Mesenchymal stem cell (in vitro differentiated cells and primary cell): ENCODE results near the gene PCDH15.

Source experiments
- DNase-seq: peaks from one replicate; pipeline ENCODE4 v3.0.0-alpha.2; 2013
- H2AFZ ChIP-seq: one replicate; pipeline ENCODE4 v1.6.1; 2013; ENCODE audit warnings: low read depth, mild to moderate bottlenecking, control low read depth, inconsistent platforms, low read length, moderate library complexity
- H2AK5ac ChIP-seq: 2 replicates; pipeline ENCODE4 v1.6.1; 2013; ENCODE audit warnings: low read length, moderate library complexity, mild to moderate bottlenecking, inconsistent platforms; ENCODE audit not compliant: severe bottlenecking
- H2BK120ac ChIP-seq: one replicate; pipeline ENCODE4 v1.6.1; 2013; ENCODE audit warnings: low read depth, mild to moderate bottlenecking, inconsistent platforms, low read length, moderate library complexity
- H2BK12ac ChIP-seq, 2 experiments: one replicate each; pipeline ENCODE4 v1.6.1; 2013; ENCODE audit warnings: inconsistent platforms in 2 of 2, low read length in 2 of 2, mild to moderate bottlenecking in 2 of 2, moderate library complexity in 2 of 2, control low read depth in 1 of 2
- H2BK15ac ChIP-seq: one replicate; pipeline ENCODE4 v1.6.1; 2013; ENCODE audit warnings: mild to moderate bottlenecking, low read depth, inconsistent platforms; ENCODE audit not compliant: poor library complexity, severe bottlenecking
- H2BK5ac ChIP-seq: 2 replicates; pipeline ENCODE4 v1.6.1; 2013; ENCODE audit warnings: low read depth, mild to moderate bottlenecking, low read length, control low read depth, inconsistent platforms; ENCODE audit not compliant: poor library complexity, severe bottlenecking
- H3K14ac ChIP-seq, 2 experiments: one replicate each; pipeline ENCODE4 v1.6.1; 2013; ENCODE audit warnings: inconsistent platforms in 2 of 2, low read length in 2 of 2, control low read depth in 1 of 2, mild to moderate bottlenecking in 1 of 2, moderate library complexity in 1 of 2
- H3K18ac ChIP-seq, 2 experiments: one replicate each; pipeline ENCODE4 v1.6.1; 2013; ENCODE audit warnings: inconsistent platforms in 2 of 2, low read length in 2 of 2, control low read depth in 1 of 2, low read depth in 1 of 2, mild to moderate bottlenecking in 1 of 2
- H3K23ac ChIP-seq, 2 experiments: one replicate each; pipeline ENCODE4 v1.6.1; 2013; ENCODE audit warnings: inconsistent platforms in 2 of 2, low read length in 2 of 2, mild to moderate bottlenecking in 2 of 2, moderate library complexity in 2 of 2, control low read depth in 1 of 2
- H3K27ac ChIP-seq: 2 replicates; pipeline ENCODE4 v1.5.1; 2013; ENCODE audit warnings: mild to moderate bottlenecking, moderate library complexity, low read length, control low read depth, inconsistent platforms; ENCODE audit not compliant: poor library complexity, severe bottlenecking
- H3K27me3 ChIP-seq, 2 experiments: 2 replicates each; pipeline versions ENCODE4 v1.6.1 to v1.7.0; 2013; ENCODE audit warnings: low read length in 2 of 2, mild to moderate bottlenecking in 2 of 2, moderate library complexity in 2 of 2, control low read depth in 1 of 2, inconsistent platforms in 1 of 2; ENCODE audit not compliant: control insufficient read depth in 1 of 2, insufficient read depth in 1 of 2
- H3K36me3 ChIP-seq, 2 experiments: 2 replicates each; pipeline versions ENCODE4 v1.6.1 to v1.7.0; 2013; ENCODE audit warnings: low read length in 2 of 2, control low read depth in 1 of 2, inconsistent platforms in 1 of 2, low read depth in 1 of 2, mild to moderate bottlenecking in 1 of 2; ENCODE audit not compliant: insufficient read depth in 2 of 2, control insufficient read depth in 1 of 2
- H3K4ac ChIP-seq, 2 experiments: one replicate each; pipeline ENCODE4 v1.6.1; 2013; ENCODE audit warnings: inconsistent platforms in 2 of 2, low read length in 2 of 2, mild to moderate bottlenecking in 2 of 2, moderate library complexity in 2 of 2, control low read depth in 1 of 2, low read depth in 1 of 2
- H3K4me1 ChIP-seq: 2 replicates; pipeline ENCODE4 v1.6.1; 2013; ENCODE audit warnings: low read depth, low read length, control low read depth; ENCODE audit not compliant: control insufficient read depth, insufficient read depth
- H3K4me2 ChIP-seq: 2 replicates; pipeline ENCODE4 v1.6.1; 2013; ENCODE audit warnings: low read length, mild to moderate bottlenecking, inconsistent platforms; ENCODE audit not compliant: poor library complexity, severe bottlenecking
- H3K4me3 ChIP-seq, 2 experiments: 2 replicates each; pipeline versions ENCODE4 v1.5.1 to v1.7.0; 2013; ENCODE audit warnings: low read length in 2 of 2, mild to moderate bottlenecking in 2 of 2, control low read depth in 1 of 2, low read depth in 1 of 2; ENCODE audit not compliant: insufficient read depth in 1 of 2
- H3K79me1 ChIP-seq: replicated peaks from 2 replicates; pipeline ENCODE4 v1.6.1; 2013; ENCODE audit warnings: mild to moderate bottlenecking, control low read depth, low read length, inconsistent platforms; ENCODE audit not compliant: poor library complexity, severe bottlenecking
- H3K9ac ChIP-seq: 2 replicates; pipeline ENCODE4 v1.7.0; 2013; ENCODE audit warnings: mild to moderate bottlenecking, low read length, moderate library complexity
- H3K9me3 ChIP-seq: 2 replicates; pipeline ENCODE4 v1.7.0; 2013; ENCODE audit warnings: mild to moderate bottlenecking, low read length; ENCODE audit not compliant: control insufficient read depth
- H4K8ac ChIP-seq: one replicate; pipeline ENCODE4 v1.6.1; 2013; ENCODE audit warnings: inconsistent platforms, mild to moderate bottlenecking, low read length, moderate library complexity
- H4K91ac ChIP-seq: one replicate; pipeline ENCODE4 v1.6.1; 2013; ENCODE audit warnings: mild to moderate bottlenecking, low read length, inconsistent platforms
- WGBS: methylation state at CpG from one replicate; pipeline ENCODE4 v1.1.7; 2013; ENCODE audit warnings: mixed read lengths; 5-methylcytosine and 5-hydroxymethylcytosine counted together

Gene PCDH15

GRCh38 chr10:54368984-54369383 is 432.0 kb downstream of the PCDH15 start:
- Histone ChIP-seq H3K23ac (no peak overlapping the region), H3K9ac (no peak overlapping the region), H2AFZ (no peak overlapping the region), H3K18ac (no peak overlapping the region), H3K4me3 (no peak overlapping the region), H3K4ac (no peak overlapping the region), H2BK120ac (no peak overlapping the region), H3K9me3 (no peaks in the 10 kb centered on the region), H3K36me3 (no peaks in the 10 kb centered on the region), H2BK15ac (no peak overlapping the region), H3K4me2 (no peak overlapping the region), H2BK12ac (no peak overlapping the region), H3K27ac (no peak overlapping the region), H4K8ac (no peak overlapping the region), H4K91ac (no peak overlapping the region), H3K27me3 (no peaks in the 10 kb centered on the region), H2BK5ac (no peak overlapping the region), H3K14ac (no peak overlapping the region), H3K79me1 (no peaks in the 10 kb centered on the region), H3K4me1 (no peaks in the 10 kb centered on the region), H2AK5ac (no peak overlapping the region)
- DNase-seq, result no peak
- WGBS, result 33% methylated on average over 1 of the region's 3 CpGs

GRCh38 chr10:54363390-54363789 is 437.6 kb downstream of the PCDH15 start:
- no peak overlapping the region for H2AFZ ChIP-seq
- no peak overlapping the region for H3K14ac ChIP-seq
- no peak overlapping the region for H3K23ac ChIP-seq
- H3K27me3 ChIP-seq, result no peaks in the 10 kb centered on the region
- H3K18ac ChIP-seq, result no peak overlapping the region
- H2AK5ac ChIP-seq, result no peak overlapping the region
- H4K8ac ChIP-seq, result no peak overlapping the region
- H3K36me3 ChIP-seq, result no peaks in the 10 kb centered on the region
- H3K4me3 ChIP-seq, result no peak overlapping the region
- no peak overlapping the region for H2BK12ac ChIP-seq
- no peaks in the 10 kb centered on the region for H3K4me1 ChIP-seq
- no peak overlapping the region for H3K4me2 ChIP-seq
- H3K9ac ChIP-seq, result no peak overlapping the region
- no peak overlapping the region for H2BK15ac ChIP-seq
- no peak overlapping the region for H2BK120ac ChIP-seq
- no peaks in the 10 kb centered on the region for H3K9me3 ChIP-seq
- no peak overlapping the region for H2BK5ac ChIP-seq
- no peaks in the 10 kb centered on the region for H3K79me1 ChIP-seq
- DNase-seq, result no peak
- no peak overlapping the region for H4K91ac ChIP-seq
- H3K27ac ChIP-seq, result no peak overlapping the region
- WGBS, result no CpG with 5 or more reads among the region's 1 CpG
- no peak overlapping the region for H3K4ac ChIP-seq

- H3K4me3 ChIP-seq, result peak overlapping the region in 1 of 2 experiments; percentile 23
- no peak overlapping the region for H2BK15ac ChIP-seq
- H3K36me3 ChIP-seq, result no peaks in the 10 kb centered on the region
- H3K14ac ChIP-seq, result no peak overlapping the region
- no peaks in the 10 kb centered on the region for H3K4me1 ChIP-seq
- H3K4me2 ChIP-seq, result no peak overlapping the region
- H3K4ac ChIP-seq, result no peak overlapping the region
- H3K79me1 ChIP-seq, result no peaks in the 10 kb centered on the region
- no peak overlapping the region for H4K8ac ChIP-seq
- DNase-seq, result no peak
- peaks cover 20% of the 10 kb centered on the region for H3K9me3 ChIP-seq
- H3K18ac ChIP-seq, result no peak overlapping the region
- H2BK5ac ChIP-seq, result no peak overlapping the region
- H2BK120ac ChIP-seq, result no peak overlapping the region
- no peak overlapping the region for H3K9ac ChIP-seq
- H3K27me3 ChIP-seq, result no peaks in the 10 kb centered on the region
- no peak overlapping the region for H3K27ac ChIP-seq
- no peak overlapping the region for H2AK5ac ChIP-seq
- no peak overlapping the region for H4K91ac ChIP-seq
- H2AFZ ChIP-seq, result no peak overlapping the region
- no peak overlapping the region for H3K23ac ChIP-seq
- no peak overlapping the region for H2BK12ac ChIP-seq
- WGBS, result 25% methylated on average over 2 of the region's 2 CpGs
Measured at GRCh38 chr10:54342058-54342457, 459.0 kb downstream of the PCDH15 start.

GRCh38 chr10:54335296-54335695 is 465.7 kb downstream of the PCDH15 start:
- Histone ChIP-seq H3K4me2 (no peak overlapping the region), H3K18ac (no peak overlapping the region), H2BK12ac (no peak overlapping the region), H3K14ac (no peak overlapping the region), H3K4me3 (no peak overlapping the region), H2AFZ (no peak overlapping the region), H2BK120ac (no peak overlapping the region), H3K23ac (no peak overlapping the region), H2AK5ac (no peak overlapping the region), H3K9me3 (peaks cover 11% of the 10 kb centered on the region), H3K79me1 (no peaks in the 10 kb centered on the region), H3K27ac (no peak overlapping the region), H3K9ac (no peak overlapping the region), H4K91ac (no peak overlapping the region), H4K8ac (no peak overlapping the region), H2BK5ac (no peak overlapping the region), H3K36me3 (no peaks in the 10 kb centered on the region), H3K4ac (no peak overlapping the region), H2BK15ac (no peak overlapping the region), H3K4me1 (no peaks in the 10 kb centered on the region), H3K27me3 (no peaks in the 10 kb centered on the region)
- no peak for DNase-seq
- 89% methylated on average over 2 of the region's 2 CpGs for WGBS
